Brain microvascular endothelial cell (primary cell): ENCODE data around the gene OLFM3.
A peak's percentile ranks its signal among the peaks of the same experiment; 100 is the strongest.

Experiments used
- DNase-seq: peaks from one replicate; pipeline ENCODE4 v3.0.0-alpha.2; 2020
- H3K27ac ChIP-seq: fragments of 250-450 bp; sonication (Bioruptor Pico); 2 replicates; pipeline ENCODE4 v1.5.1; 2020; ENCODE audit warnings: mild to moderate bottlenecking, moderate library complexity
- H3K27me3 ChIP-seq: fragments of 250-450 bp; sonication (Bioruptor Pico); replicated peaks from 2 replicates; pipeline ENCODE4 v1.5.1; 2020; ENCODE audit warnings: mild to moderate bottlenecking
- H3K36me3 ChIP-seq: fragments of 250-450 bp; sonication (Bioruptor Pico); replicated peaks from 2 replicates; pipeline ENCODE4 v1.5.1; 2020; ENCODE audit warnings: mild to moderate bottlenecking
- H3K4me3 ChIP-seq: 2 replicates; pipeline ENCODE4 v1.5.1; 2011; ENCODE audit warnings: low read depth, mild to moderate bottlenecking, control low read depth, low read length, moderate library complexity
- CTCF ChIP-seq: IDR thresholded peaks from 2 replicates; pipeline ENCODE4 v1.5.1; 2011; ENCODE audit warnings: low read depth, mild to moderate bottlenecking, moderate library complexity, low read length, control low read depth, inconsistent platforms; ENCODE audit errors: missing control alignments
- in situ Hi-C: cut with HindIII; loops from 2 replicates; pipeline ENCODE4 v1.10.0; 2017; ENCODE audit warnings: low sequenced_read_pairs, low pct_ligation_motif_present

The OLFM3 gene

GRCh38 chr1:101816262-101816661, 180.5 kb downstream of the OLFM3 start:
- no peak for TF ChIP-seq CTCF
- in situ Hi-C loops: no loop called here
- no peak overlapping the region for H3K4me3 ChIP-seq
- no peak for DNase-seq
- H3K36me3 ChIP-seq: no peaks in the 10 kb centered on the region
- H3K27ac ChIP-seq: no peak overlapping the region
- no peaks in the 10 kb centered on the region for H3K27me3 ChIP-seq

- Histone ChIP-seq H3K27me3 (no peaks in the 10 kb centered on the region), H3K27ac (no peak overlapping the region), H3K4me3 (no peak overlapping the region), H3K36me3 (no peaks in the 10 kb centered on the region)
- no peak for DNase-seq
- in situ Hi-C loops: no loop called here
- no peak for TF ChIP-seq CTCF
Measured at GRCh38 chr1:101798417-101798816, 198.3 kb downstream of the OLFM3 start.

GRCh38 chr1:101797722-101798121, 199.0 kb downstream of the OLFM3 start:
- in situ Hi-C loops: no loop called here
- H3K36me3 ChIP-seq: no peaks in the 10 kb centered on the region
- H3K4me3 ChIP-seq: no peak overlapping the region
- H3K27me3 ChIP-seq: no peaks in the 10 kb centered on the region
- no peak for DNase-seq
- no peak for TF ChIP-seq CTCF
- no peak overlapping the region for H3K27ac ChIP-seq

- Histone ChIP-seq H3K27me3 (no peaks in the 10 kb centered on the region), H3K27ac (no peak overlapping the region), H3K36me3 (no peaks in the 10 kb centered on the region), H3K4me3 (no peak overlapping the region)
- in situ Hi-C loops: no loop called here
- no peak for DNase-seq
- no peak for TF ChIP-seq CTCF
Measured at GRCh38 chr1:101781201-101781831, 215.4 kb downstream of the OLFM3 start.

- DNase-seq: no peak
- in situ Hi-C loops: no loop called here
Measured at GRCh38 chr1:101769520-101769919, 227.2 kb downstream of the OLFM3 start.

More at GRCh38 chr1:101769520-101769919, 227.2 kb downstream of the OLFM3 start:
- Histone ChIP-seq H3K36me3 (no peaks in the 10 kb centered on the region), H3K27ac (no peak overlapping the region), H3K4me3 (no peak overlapping the region), H3K27me3 (no peaks in the 10 kb centered on the region)
- TF ChIP-seq CTCF: peak; percentile 61
